ENCODE results near the gene TMEM258. TPM values are rescaled to one million over a fixed set of nuclear protein-coding genes. Genes with fewer than 3 reads are reported as not detected.

The TMEM258 gene
- total RNA-seq, 2 donors from 2014 or later = 146 to 169 TPM

DNA sequence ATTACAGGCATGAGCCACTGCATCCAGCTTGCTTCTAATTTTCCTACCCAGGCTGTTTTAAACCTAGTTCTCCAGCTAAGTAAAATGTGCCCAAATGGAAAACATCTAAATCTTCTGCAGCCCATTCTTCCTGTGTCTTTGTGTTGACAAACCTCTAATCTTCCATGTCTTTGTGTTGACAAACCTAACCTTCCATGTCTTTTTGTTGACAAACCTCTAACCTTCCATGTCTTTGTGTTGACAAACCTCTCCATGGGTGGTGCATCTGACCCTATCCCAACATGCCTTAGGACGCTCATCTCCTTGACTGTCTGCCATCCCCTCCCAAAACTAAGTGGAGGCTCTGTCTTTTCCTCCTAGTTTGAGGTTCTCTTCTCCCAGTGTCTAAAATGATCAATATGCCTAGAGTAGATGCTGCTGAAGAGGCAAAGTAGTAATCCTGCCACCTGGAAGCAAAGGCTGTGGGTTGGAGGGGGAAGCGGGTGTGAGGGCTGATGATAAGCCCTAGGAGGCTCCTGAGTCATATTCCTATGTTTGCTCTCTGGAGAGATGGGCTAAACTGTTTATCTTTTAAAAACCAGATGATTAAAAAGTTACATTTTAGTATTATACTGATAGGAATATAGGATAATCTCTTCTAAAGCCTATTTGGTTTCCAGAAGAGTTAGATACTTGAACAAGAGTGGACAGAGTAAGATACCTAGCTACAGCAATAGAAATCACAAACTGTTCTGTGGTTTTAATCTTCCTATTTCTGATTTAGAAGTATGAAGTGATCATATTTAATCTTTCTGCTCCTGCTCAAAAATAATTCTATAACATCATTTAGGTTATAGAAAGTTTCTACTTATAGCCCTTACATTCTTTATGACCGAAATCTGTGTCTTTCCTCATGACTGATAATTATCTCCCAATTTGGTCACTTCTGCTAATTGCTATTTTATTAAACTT, 8.2 kb upstream of the TMEM258 start:
- Mint-ChIP-seq H3K36me3 (ENCODE audit: insufficient read depth in 2 of 2) (peaks cover 1 to 33% of the 10 kb centered on the region in 2 donors), H3K4me3 (no peak overlapping the region), H3K9me3 (no peaks in the 10 kb centered on the region), H3K4me1 (ENCODE audit: low read depth) (peaks cover 31% of the 10 kb centered on the region), H3K27me3 (ENCODE audit: low read depth) (no peaks in the 10 kb centered on the region), H3K27ac (peak overlapping the region; percentile 2)
- ATAC-seq (replicated peaks in 1 of 2) = no peak
- DNase-seq = no peak

- Mint-ChIP-seq H3K9me3 (no peaks in the 10 kb centered on the region), H3K4me1 (ENCODE audit: low read depth) (peaks cover 38% of the 10 kb centered on the region), H3K36me3 (ENCODE audit: insufficient read depth in 2 of 2) (peaks cover 1 to 37% of the 10 kb centered on the region in 2 donors), H3K27me3 (ENCODE audit: low read depth) (no peaks in the 10 kb centered on the region), H3K27ac (no peak overlapping the region), H3K4me3 (no peak overlapping the region)
- ATAC-seq (replicated peaks in 1 of 2) (no peak), DNase-seq (no peak)
Observed at GRCh38 chr11:61799665-61800284, 7.4 kb upstream of the TMEM258 start.

- no peaks in the 10 kb centered on the region for H3K27me3 Mint-ChIP-seq (ENCODE audit: low read depth)
- DNase-seq (peak; percentile 58 to 69), ATAC-seq (replicated peaks in 1 of 2) (no peak)
- H3K36me3 Mint-ChIP-seq (ENCODE audit: insufficient read depth in 2 of 2) = peaks cover 4 to 33% of the 10 kb centered on the region in 2 donors
- H3K9me3 Mint-ChIP-seq = no peaks in the 10 kb centered on the region
- H3K4me3 Mint-ChIP-seq = peak overlapping the region in 1 of 2 donors; percentile 20
- peaks cover 47% of the 10 kb centered on the region for H3K4me1 Mint-ChIP-seq (ENCODE audit: low read depth)
- H3K27ac Mint-ChIP-seq = peak overlapping the region; percentile 2
Observed at GRCh38 chr11:61797263-61797944, 5.0 kb upstream of the TMEM258 start.

GRCh38 chr11:61795876-61796526, 3.6 kb upstream of the TMEM258 start:
- Mint-ChIP-seq H3K27ac (no peak overlapping the region), H3K9me3 (no peaks in the 10 kb centered on the region), H3K27me3 (ENCODE audit: low read depth) (no peaks in the 10 kb centered on the region), H3K4me3 (no peak overlapping the region), H3K4me1 (ENCODE audit: low read depth) (peaks cover 55% of the 10 kb centered on the region), H3K36me3 (ENCODE audit: insufficient read depth in 2 of 2) (peaks cover 7 to 34% of the 10 kb centered on the region in 2 donors)
- ATAC-seq (replicated peaks in 1 of 2) = no peak
- DNase-seq = no peak

- no peak for ATAC-seq (replicated peaks in 1 of 2)
- Mint-ChIP-seq H3K27me3 (ENCODE audit: low read depth) (no peaks in the 10 kb centered on the region), H3K27ac (no peak overlapping the region), H3K9me3 (no peaks in the 10 kb centered on the region), H3K4me1 (ENCODE audit: low read depth) (peaks cover 52% of the 10 kb centered on the region), H3K4me3 (peak overlapping the region in 1 of 2 donors; percentile 21), H3K36me3 (ENCODE audit: insufficient read depth in 2 of 2) (peaks cover 7 to 33% of the 10 kb centered on the region in 2 donors)
- no peak for DNase-seq
Observed at GRCh38 chr11:61795459-61795858, 3.1 kb upstream of the TMEM258 start.

GRCh38 chr11:61794579-61794978, 2.2 kb upstream of the TMEM258 start:
- DNase-seq (no peak), ATAC-seq (replicated peaks in 1 of 2) (no peak)
- H3K27ac Mint-ChIP-seq = no peak overlapping the region
- H3K36me3 Mint-ChIP-seq (ENCODE audit: insufficient read depth in 2 of 2) = peaks cover 10 to 31% of the 10 kb centered on the region in 2 donors
- peak overlapping the region; percentile 27 to 98 for H3K4me3 Mint-ChIP-seq
- peaks cover 57% of the 10 kb centered on the region for H3K4me1 Mint-ChIP-seq (ENCODE audit: low read depth)
- H3K9me3 Mint-ChIP-seq = no peaks in the 10 kb centered on the region
- H3K27me3 Mint-ChIP-seq (ENCODE audit: low read depth) = no peaks in the 10 kb centered on the region

GRCh38 chr11:61793829-61794204, 1.4 kb upstream of the TMEM258 start:
- ATAC-seq (replicated peaks in 1 of 2) = no peak
- H3K4me3 Mint-ChIP-seq = peak overlapping the region; percentile 97 to 98
- peak overlapping the region; percentile 90 for H3K27ac Mint-ChIP-seq
- no peak for DNase-seq
- H3K27me3 Mint-ChIP-seq (ENCODE audit: low read depth) = no peaks in the 10 kb centered on the region
- H3K36me3 Mint-ChIP-seq (ENCODE audit: insufficient read depth in 2 of 2) = peaks cover 11 to 30% of the 10 kb centered on the region in 2 donors
- H3K9me3 Mint-ChIP-seq = no peaks in the 10 kb centered on the region
- peaks cover 56% of the 10 kb centered on the region for H3K4me1 Mint-ChIP-seq (ENCODE audit: low read depth)

GRCh38 chr11:61793083-61793828, 857 bp upstream of the TMEM258 start:
- ATAC-seq (replicated peaks in 1 of 2) (peak; percentile 2 to 3), DNase-seq (peak in 1 of 2 donors; percentile 14)
- Mint-ChIP-seq H3K27ac (peak overlapping the region; percentile 99), H3K4me1 (ENCODE audit: low read depth) (peaks cover 56% of the 10 kb centered on the region), H3K4me3 (peak overlapping the region; percentile 97 to 98), H3K36me3 (ENCODE audit: insufficient read depth in 2 of 2) (peaks cover 14 to 29% of the 10 kb centered on the region in 2 donors), H3K9me3 (no peaks in the 10 kb centered on the region), H3K27me3 (ENCODE audit: low read depth) (no peaks in the 10 kb centered on the region)

DNA sequence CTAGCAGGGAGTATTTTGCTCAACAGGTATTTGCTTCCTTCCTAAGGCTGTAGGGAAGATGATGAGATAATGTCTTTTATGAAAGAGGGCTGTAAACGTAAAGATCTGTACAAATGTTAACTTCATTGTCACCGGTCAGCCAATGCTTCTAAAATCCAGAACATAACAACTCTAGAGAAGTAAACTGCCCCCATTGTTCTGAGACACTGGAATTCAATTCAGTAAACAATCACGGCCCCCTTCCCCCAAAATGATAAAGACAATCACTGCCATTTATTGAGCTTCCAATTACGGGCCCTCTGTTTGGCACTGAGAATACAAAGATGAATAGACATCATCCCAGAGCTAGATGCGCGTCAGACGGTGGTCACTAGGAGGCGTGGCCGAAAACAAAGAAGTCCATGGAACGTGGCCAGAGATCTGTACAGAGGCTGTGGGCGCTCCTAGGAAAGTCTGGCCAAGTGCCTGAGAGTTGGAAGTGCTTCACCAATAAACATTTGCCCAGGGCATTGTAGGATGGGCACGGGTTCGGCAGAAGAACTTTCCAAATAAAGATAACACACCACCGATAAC, 576 bp downstream of the TMEM258 start:
- peaks cover 12 to 22% of the 10 kb centered on the region in 2 donors for H3K36me3 Mint-ChIP-seq (ENCODE audit: insufficient read depth in 2 of 2)
- DNase-seq (peak; percentile 65 to 72), ATAC-seq (replicated peaks in 1 of 2) (peak; percentile 43 to 64)
- H3K4me3 Mint-ChIP-seq = peak overlapping the region; percentile 97 to 98
- peak overlapping the region; percentile 99 for H3K27ac Mint-ChIP-seq
- H3K4me1 Mint-ChIP-seq (ENCODE audit: low read depth) = peaks cover 48% of the 10 kb centered on the region
- no peaks in the 10 kb centered on the region for H3K27me3 Mint-ChIP-seq (ENCODE audit: low read depth)
- no peaks in the 10 kb centered on the region for H3K9me3 Mint-ChIP-seq

DNA sequence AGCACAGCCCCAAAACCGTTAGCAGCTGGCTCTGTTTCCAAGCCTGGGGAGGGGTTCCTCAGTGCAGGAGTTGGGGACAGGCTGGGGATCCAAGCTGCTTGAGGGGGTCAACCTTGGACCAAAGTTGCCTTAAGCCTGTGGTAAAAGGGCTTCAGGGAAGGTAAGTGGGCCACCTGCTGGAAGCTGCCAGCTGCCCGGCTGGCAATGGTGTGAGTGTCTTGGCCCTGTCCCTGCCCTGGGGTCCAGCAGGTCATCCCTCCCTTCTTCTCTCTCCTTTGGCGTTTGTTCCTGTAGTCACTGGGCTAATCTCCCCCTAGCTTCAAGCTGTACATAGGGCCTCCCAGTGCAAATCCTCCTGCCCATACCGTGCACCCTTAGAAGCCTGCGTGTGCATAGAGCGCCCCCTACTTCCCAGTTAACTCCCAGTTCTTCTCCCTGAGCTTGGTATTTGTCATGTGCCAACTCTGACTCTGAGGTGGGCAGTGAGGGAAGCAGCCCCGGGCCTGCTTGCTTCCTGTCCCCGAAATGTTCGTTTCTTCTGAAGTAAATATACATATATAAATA, 4.4 kb downstream of the TMEM258 start:
- Mint-ChIP-seq H3K27ac (no peak overlapping the region), H3K9me3 (no peaks in the 10 kb centered on the region), H3K27me3 (ENCODE audit: low read depth) (no peaks in the 10 kb centered on the region), H3K4me1 (ENCODE audit: low read depth) (peaks cover 21% of the 10 kb centered on the region), H3K4me3 (no peak overlapping the region), H3K36me3 (ENCODE audit: insufficient read depth in 2 of 2) (peaks cover 11% of the 10 kb centered on the region in 2 donors)
- DNase-seq (peak in 1 of 2 donors; percentile 20), ATAC-seq (replicated peaks in 1 of 2) (no peak)

- ATAC-seq (replicated peaks in 1 of 2) (no peak), DNase-seq (no peak)
- peaks cover 13% of the 10 kb centered on the region for H3K4me1 Mint-ChIP-seq (ENCODE audit: low read depth)
- no peaks in the 10 kb centered on the region for H3K27me3 Mint-ChIP-seq (ENCODE audit: low read depth)
- H3K36me3 Mint-ChIP-seq (ENCODE audit: insufficient read depth in 2 of 2) = peaks cover 6 to 8% of the 10 kb centered on the region in 2 donors
- H3K27ac Mint-ChIP-seq = no peak overlapping the region
- no peak overlapping the region for H3K4me3 Mint-ChIP-seq
- no peaks in the 10 kb centered on the region for H3K9me3 Mint-ChIP-seq
Observed at GRCh38 chr11:61785837-61786402, 6.5 kb downstream of the TMEM258 start.
